GF-D8 (cell line): ENCODE measurements around the gene OR10G8.
"Not testable (repeated sequence)": the region's sequence is repeated elsewhere in the genome, so short reads cannot be mapped to it uniquely, and the experiment has no call there.

Source experiments
- DNase-seq: peaks from one replicate; lab custom pipeline; 2025; lab: John Stamatoyannopoulos, UW

OR10G8 gene

DNA sequence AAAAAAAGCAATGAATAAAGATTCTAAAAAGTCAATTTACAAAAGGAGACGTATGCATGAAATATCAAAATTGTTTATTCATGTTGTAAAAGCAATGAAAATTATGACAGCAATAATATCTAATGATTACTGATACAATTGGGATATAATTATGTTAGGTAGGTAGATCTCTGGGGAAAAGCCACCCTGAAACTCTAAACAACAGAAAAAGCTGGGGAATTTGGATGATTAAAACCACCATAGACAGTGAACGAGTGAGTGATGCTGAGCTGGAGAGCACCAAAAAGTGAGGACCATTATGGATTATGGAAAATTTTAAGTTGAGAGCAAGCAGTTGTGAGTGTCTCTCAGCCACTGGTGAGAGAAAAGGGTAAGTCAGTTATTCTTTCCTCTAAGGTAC, at the start of gene OR10G8:
OR10G8 (plus strand) TSS at position 301 of the 400 bp plus-strand sequence. CDS start 2,825 bp downstream, outside the sequence.
- no peak for DNase-seq

- DNase-seq: no peak
Observed at GRCh38 chr11:123977731-123978347, 48.8 kb upstream of the OR10G8 start, which contains the start of gene OR10S1. Gene OR10S1 (minus strand): TSS chr11:123977781. CDS start chr11:123977664, 117 bp downstream.

GRCh38 chr11:123979311-123979710, 47.3 kb upstream of the OR10G8 start:
- DNase-seq: no peak

GRCh38 chr11:123995119-123995518, 31.5 kb upstream of the OR10G8 start, which contains the start of gene OR10G6:
Gene OR10G6 (minus strand): TSS chr11:123995161. CDS start chr11:123995161, 0 bp downstream.
- DNase-seq: no peak

- no peak for DNase-seq
Observed at GRCh38 chr11:124012697-124013096, 13.9 kb upstream of the OR10G8 start, which contains the start of gene OR10G4. Gene OR10G4 (plus strand): TSS chr11:124012997. CDS start chr11:124015575, 2,578 bp downstream.

GRCh38 chr11:124015837-124016236, 10.8 kb upstream of the OR10G8 start:
- DNase-seq: not testable (repeated sequence)

GRCh38 chr11:124036666-124037065, 10.1 kb downstream of the OR10G8 start:
- DNase-seq: no peak

GRCh38 chr11:124039557-124039956, 13.0 kb downstream of the OR10G8 start:
- DNase-seq: no peak

DNA sequence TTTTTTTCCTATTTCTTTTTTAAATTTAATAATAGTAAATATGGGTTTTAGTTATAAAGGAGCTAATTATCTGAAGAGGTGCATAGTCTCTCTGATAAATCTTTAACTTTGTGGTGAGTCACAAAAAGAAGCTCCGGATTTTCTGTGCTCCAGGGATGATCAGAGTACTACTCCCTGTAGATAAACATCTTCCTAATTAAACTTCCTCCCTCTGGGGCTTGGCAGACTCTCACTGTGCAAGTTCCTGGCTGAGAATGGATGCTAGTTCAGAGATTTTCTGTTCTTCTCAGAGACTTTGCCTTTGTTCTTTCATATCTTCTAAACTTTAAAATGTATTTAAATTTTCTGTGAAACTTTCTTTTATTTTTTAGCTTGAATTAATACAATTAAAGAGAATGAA, 14.7 kb downstream of the OR10G8 start, which contains the start of gene OR10G7:
OR10G7 (minus strand) TSS at position 72 of the 400 bp plus-strand sequence. CDS start 2,324 bp downstream, outside the sequence.
- no peak for DNase-seq

DNA sequence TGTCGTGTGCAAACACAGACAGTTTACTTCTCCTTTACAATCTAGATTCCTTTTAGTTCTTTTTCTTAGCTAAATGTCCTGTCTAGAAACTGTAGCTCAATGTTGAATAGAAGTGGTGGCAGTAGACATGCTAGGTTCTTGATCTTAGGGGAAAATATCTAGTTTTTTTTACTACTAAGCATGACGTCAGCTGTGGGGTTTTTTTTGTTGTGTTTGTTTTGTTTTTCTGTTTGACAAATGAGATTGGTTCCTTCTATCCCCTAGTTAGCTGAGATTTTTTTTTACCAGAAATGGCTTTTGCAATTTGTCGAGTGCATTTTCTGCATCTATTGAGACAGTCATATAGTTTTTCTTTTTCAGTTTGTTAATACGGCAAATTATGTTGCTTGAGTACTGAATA, 16.8 kb downstream of the OR10G8 start:
- no peak for DNase-seq

- no peak for DNase-seq
Observed at GRCh38 chr11:124050748-124051147, 24.1 kb downstream of the OR10G8 start.

GRCh38 chr11:124052966-124053365, 26.4 kb downstream of the OR10G8 start:
- DNase-seq: no peak

DNA sequence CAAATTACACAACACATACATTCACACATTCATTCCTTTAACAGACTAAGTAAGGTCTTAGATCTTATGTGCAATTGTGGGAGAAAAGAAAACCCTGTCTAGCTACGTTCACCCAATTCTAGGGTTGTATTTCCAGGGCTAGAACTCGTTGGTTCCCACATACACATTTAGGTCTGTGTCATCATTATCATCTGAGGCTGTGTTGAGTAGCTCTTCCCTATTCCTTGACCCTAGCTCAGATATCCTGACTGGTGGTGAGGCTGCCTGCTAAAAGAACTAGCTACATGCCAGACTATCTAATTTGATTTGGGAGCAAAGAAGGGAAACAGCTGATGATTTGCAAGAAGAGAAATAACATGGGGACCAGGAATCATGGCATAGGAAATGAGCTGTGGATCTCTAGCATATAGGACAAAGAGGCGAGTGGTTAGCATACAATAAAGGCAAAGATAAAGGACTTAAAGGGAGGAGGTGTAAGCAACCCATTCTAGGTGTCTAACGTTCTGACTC, 42.1 kb downstream of the OR10G8 start:
- DNase-seq: no peak

- DNase-seq: no peak
Observed at GRCh38 chr11:124069429-124070401, 43.1 kb downstream of the OR10G8 start.

DNA sequence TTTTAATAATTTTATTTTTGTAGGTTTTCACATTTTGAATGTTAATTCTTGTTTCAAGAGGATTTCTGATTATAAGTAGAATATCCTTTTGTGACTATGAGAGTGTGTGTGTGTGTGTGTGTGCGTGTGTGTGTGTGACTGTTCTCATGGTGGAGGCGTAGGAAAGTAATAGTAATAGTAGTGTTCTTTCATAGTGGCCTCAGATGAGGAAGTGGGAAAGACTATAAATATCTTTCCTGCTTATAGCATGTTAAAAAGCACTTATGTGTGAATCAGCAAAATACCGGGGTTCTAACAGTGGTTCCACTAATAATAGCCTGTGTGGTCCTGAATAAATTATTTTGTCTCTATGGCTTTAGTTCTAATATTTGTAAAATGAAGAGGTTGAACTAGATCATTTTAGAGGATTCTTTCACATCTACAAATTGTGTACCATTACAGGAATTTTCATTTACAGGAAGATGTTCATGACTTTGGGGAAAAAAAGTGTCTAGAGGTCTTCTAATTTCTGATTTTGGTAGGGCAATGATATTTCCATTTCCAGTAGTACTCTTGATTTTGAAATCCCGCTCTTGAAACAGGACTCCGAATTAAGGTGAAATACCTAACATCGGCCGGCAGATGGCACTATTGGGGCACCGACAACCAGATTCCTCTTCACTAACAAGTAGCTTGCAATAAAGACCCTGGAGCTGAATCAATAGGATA, 44.5 kb downstream of the OR10G8 start:
- DNase-seq: peak; percentile 75

DNA sequence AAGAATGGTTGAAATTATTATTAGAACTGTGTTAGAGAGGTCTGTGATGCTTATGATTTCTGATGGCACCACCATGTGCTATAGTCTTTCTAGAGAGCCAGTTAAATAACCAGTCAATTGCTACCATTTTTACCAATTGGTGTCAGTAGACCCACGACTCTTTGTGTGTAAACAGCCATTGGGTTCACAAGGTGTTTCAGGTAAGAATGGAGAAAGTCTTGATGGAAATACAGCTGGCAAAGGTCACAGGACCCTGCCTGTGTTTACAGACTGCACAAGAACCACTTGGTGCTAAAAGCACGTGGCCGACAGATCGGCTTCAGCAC, 45.0 kb downstream of the OR10G8 start:
- DNase-seq: no peak

GRCh38 chr11:124072147-124072546, 45.5 kb downstream of the OR10G8 start:
- no peak for DNase-seq

DNA sequence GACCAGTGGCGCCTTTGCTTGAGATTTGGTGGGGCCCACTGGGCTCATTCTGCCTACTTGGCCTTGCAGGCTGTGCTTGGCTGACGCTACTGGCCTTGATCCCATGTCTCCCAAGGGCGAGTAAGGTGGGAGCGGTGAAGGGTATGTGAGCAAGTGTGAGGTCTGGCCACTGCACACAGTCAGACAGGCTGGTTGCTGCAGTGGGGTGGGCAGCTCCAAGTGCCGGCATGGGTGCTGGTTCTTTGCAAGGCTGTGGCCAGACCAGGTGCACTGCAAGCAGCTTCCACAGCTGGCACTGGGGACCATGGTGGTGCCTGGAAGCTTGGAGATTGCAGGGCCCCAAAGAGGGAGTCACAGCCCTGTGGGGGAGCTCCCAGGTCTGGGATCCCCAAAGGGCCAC, 48.0 kb downstream of the OR10G8 start:
- DNase-seq: no peak

DNA sequence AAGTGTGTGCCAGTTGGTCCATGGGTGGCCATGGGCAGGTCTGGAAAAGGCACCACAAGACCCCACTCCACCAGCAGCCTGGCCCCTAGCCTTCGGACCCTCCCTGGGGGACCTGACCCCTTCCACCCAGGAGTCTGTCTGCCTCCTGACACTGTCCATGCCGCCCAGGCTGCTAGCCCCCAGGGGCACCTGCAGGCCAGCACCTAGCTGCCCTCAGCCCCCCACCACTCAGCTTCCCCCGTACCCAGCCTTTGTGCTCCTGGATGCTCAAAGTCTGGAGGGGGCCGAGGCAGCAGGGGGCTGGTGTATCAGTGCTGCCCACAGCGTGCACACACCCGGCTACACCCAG, 48.9 kb downstream of the OR10G8 start:
- no peak for DNase-seq

GRCh38 chr11:124075841-124076651, 49.4 kb downstream of the OR10G8 start:
- no peak for DNase-seq

DNA sequence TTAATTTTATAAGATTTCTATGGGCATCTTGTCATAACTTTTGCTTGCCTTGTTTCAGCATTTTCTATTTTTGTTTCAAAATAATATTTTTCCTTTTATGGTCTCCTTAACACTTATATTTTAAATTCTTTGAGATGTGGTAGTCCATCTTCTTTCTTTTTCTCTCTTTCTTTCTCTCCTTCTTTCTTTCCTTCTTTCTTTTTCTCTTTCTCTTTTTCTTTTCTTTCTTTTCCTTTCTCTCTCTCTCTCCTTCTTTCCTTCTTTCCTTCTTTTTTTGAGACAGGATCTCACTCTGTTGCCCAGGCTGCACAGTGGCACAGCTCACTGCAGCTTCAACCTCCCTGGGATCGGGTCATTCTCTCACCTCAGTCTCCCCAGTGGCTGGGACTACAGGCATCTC, 50.7 kb downstream of the OR10G8 start:
- DNase-seq: no peak
